Neutrophil (primary cell): ENCODE measurements around the gene DGCR2.
A peak's percentile ranks its signal among the peaks of the same experiment; 100 is the strongest.
"Not testable (repeated sequence)": the region's sequence is repeated elsewhere in the genome, so short reads cannot be mapped to it uniquely, and the experiment has no call there.

Experiments used
- H3K27ac ChIP-seq: fragments of 200-600 bp; sonication (generic); 2 replicates; pipeline ENCODE4 v1.5.1; 2016; ENCODE audit warnings: mild to moderate bottlenecking, moderate library complexity
- H3K27me3 ChIP-seq: fragments of 200-600 bp; sonication (generic); 2 replicates; pipeline ENCODE4 v1.6.0; 2016; ENCODE audit warnings: mild to moderate bottlenecking
- H3K36me3 ChIP-seq: fragments of 200-600 bp; sonication (generic); 2 replicates; pipeline ENCODE4 v1.5.1; 2017
- H3K4me1 ChIP-seq, 2 experiments: fragments of 200-600 bp in 1 of 2; sonication (generic) in 1 of 2; 1 replicate in 1 of 2; 2 replicates in 1 of 2; pipeline versions ENCODE4 v1.5.1 to v1.6.1; 2013 to 2016; ENCODE audit warnings: low read depth in 1 of 2, low read length in 1 of 2, mild to moderate bottlenecking in 1 of 2, moderate library complexity in 1 of 2; ENCODE audit not compliant: control insufficient read depth in 1 of 2, insufficient read depth in 1 of 2
- H3K4me3 ChIP-seq, 2 experiments: fragments of 200-600 bp in 1 of 2; sonication (generic) in 1 of 2; 1 replicate in 1 of 2; 2 replicates in 1 of 2; pipeline ENCODE4 v1.5.1; 2013 to 2016; ENCODE audit warnings: low read depth in 1 of 2, low read length in 1 of 2, mild to moderate bottlenecking in 1 of 2, moderate library complexity in 1 of 2
- H3K9me3 ChIP-seq: fragments of 200-600 bp; sonication (generic); 2 replicates; pipeline ENCODE4 v1.5.1; 2016
- CTCF ChIP-seq: fragments of 200-600 bp; sonication (generic); IDR thresholded peaks from 2 replicates; pipeline ENCODE4 v1.5.1; 2016; ENCODE audit warnings: antibody characterized with exemption

The DGCR2 gene

GRCh38 chr22:19057539-19057938 lies 64.7 kb downstream of the DGCR2 start:
- TF ChIP-seq CTCF: no peak
- peaks cover 100% of the 10 kb centered on the region for H3K36me3 ChIP-seq
- no peaks in the 10 kb centered on the region for H3K9me3 ChIP-seq
- H3K4me3 ChIP-seq: no peak overlapping the region
- H3K27ac ChIP-seq: peak overlapping the region; percentile 2
- H3K27me3 ChIP-seq: no peaks in the 10 kb centered on the region
- no peaks in the 10 kb centered on the region for H3K4me1 ChIP-seq

- Histone ChIP-seq H3K4me1 (no peaks in the 10 kb centered on the region), H3K4me3 (no peak overlapping the region), H3K27ac (peak overlapping the region; percentile 2), H3K9me3 (no peaks in the 10 kb centered on the region), H3K36me3 (peaks cover 100% of the 10 kb centered on the region), H3K27me3 (no peaks in the 10 kb centered on the region)
- TF ChIP-seq CTCF: no peak
Observed at GRCh38 chr22:19056951-19057401, 65.2 kb downstream of the DGCR2 start.

GRCh38 chr22:19055801-19056200 lies 66.4 kb downstream of the DGCR2 start:
- no peaks in the 10 kb centered on the region for H3K9me3 ChIP-seq
- TF ChIP-seq CTCF: no peak
- H3K27me3 ChIP-seq: no peaks in the 10 kb centered on the region
- H3K27ac ChIP-seq: no peak overlapping the region
- H3K4me3 ChIP-seq: no peak overlapping the region
- peaks cover 97% of the 10 kb centered on the region for H3K36me3 ChIP-seq
- no peaks in the 10 kb centered on the region for H3K4me1 ChIP-seq

- H3K36me3 ChIP-seq: peaks cover 95% of the 10 kb centered on the region
Observed at GRCh38 chr22:19052941-19053541, 69.2 kb downstream of the DGCR2 start.

GRCh38 chr22:19051381-19052072 lies 70.7 kb downstream of the DGCR2 start:
- no peak overlapping the region for H3K27ac ChIP-seq
- no peak overlapping the region for H3K4me3 ChIP-seq
- H3K4me1 ChIP-seq: no peaks in the 10 kb centered on the region
- peaks cover 95% of the 10 kb centered on the region for H3K36me3 ChIP-seq
- no peaks in the 10 kb centered on the region for H3K9me3 ChIP-seq
- no peaks in the 10 kb centered on the region for H3K27me3 ChIP-seq
- TF ChIP-seq CTCF: no peak

More at GRCh38 chr22:19052941-19053541, 69.2 kb downstream of the DGCR2 start:
- Histone ChIP-seq H3K27ac (peak overlapping the region; percentile 21), H3K4me1 (no peaks in the 10 kb centered on the region), H3K9me3 (no peaks in the 10 kb centered on the region), H3K4me3 (no peak overlapping the region), H3K27me3 (no peaks in the 10 kb centered on the region)
- no peak for TF ChIP-seq CTCF

- H3K27me3 ChIP-seq, H3K9me3 ChIP-seq, H3K4me1 ChIP-seq, H3K27ac ChIP-seq, H3K4me3 ChIP-seq: not testable (repeated sequence)
- peaks cover 95% of the 10 kb centered on the region for H3K36me3 ChIP-seq
Observed at GRCh38 chr22:19050847-19051246, 71.4 kb downstream of the DGCR2 start.
